Measurements from ENCODE around the gene PTCD2.

DNA sequence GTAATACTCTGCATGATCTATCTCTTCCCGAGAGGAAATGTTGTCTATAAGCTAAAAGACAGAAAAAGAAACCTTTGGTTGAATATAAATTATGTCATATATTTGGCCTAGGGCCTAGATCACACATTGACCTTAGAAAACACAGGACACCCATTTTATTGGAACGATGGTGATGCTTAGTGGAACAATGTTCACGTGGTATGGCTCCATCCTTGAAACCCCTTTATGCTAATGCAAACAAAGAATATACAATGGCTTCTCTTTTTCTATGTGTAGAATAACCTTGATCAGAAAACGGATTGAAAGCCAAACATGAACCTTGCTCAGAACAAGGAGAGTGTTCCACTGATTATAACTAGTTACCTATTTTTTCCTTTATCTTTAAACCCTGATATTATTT lies 24.6 kb upstream of the PTCD2 start:
- no peak for TF ChIP-seq POLR2A (IDR thresholded peaks at IDR 0.05)
- TF ChIP-seq CTCF (IDR thresholded peaks at IDR 0.05): no peak
